Keratinocyte (primary cell): ENCODE measurements around the gene SH3PXD2B.

Experiments
- CTCF ChIP-seq, 3 experiments: IDR thresholded peaks in 1 of 3; conservative IDR thresholded peaks in 1 of 3; optimal IDR thresholded peaks in 1 of 3; 2 replicates in 2 of 3; 3 replicates in 1 of 3; pipeline versions ENCODE3 to v1.5.1; 2011; ENCODE audit warnings: low read length in 3 of 3, mild to moderate bottlenecking in 3 of 3, moderate library complexity in 2 of 3, control low read depth in 1 of 3, inconsistent platforms in 1 of 3; ENCODE audit not compliant: insufficient read depth in 2 of 3; ENCODE audit errors: extremely low read depth in 1 of 3
- EZH2 ChIP-seq: IDR thresholded peaks from one replicate; pipeline ENCODE4 v1.6.1; 2012; ENCODE audit warnings: inconsistent platforms, mild to moderate bottlenecking, low read length, moderate library complexity

GRCh38 chr5:172293745-172294342 lies 160.5 kb downstream of the SH3PXD2B start:
- TF ChIP-seq CTCF (optimal IDR thresholded peaks at IDR 0.05 in 1 of 3, IDR thresholded peaks at IDR 0.05 in 1 of 3, conservative IDR thresholded peaks at IDR 0.05 in 1 of 3; ENCODE audit: extremely low read depth in 1 of 3, insufficient read depth in 2 of 3, low read length in 3 of 3) (no peak), EZH2 (no peak)
